Liver (tissue), 9 donors: Measurements from ENCODE around the gene RALGDS. TPM values are rescaled to one million over a fixed set of nuclear protein-coding genes. Genes with fewer than 3 reads are reported as not detected.

ENCODE experiments used
- DNase-seq: peaks from one replicate; pipeline ENCODE4 v3.0.0-alpha.2; 2017; ENCODE audit warnings: low spot score
- H3K27ac ChIP-seq, 2 donors: one replicate each; pipeline ENCODE4 v1.7.0; 2013; ENCODE audit warnings: inconsistent platforms in 2 of 2, low read length in 2 of 2, control low read depth in 1 of 2, low read depth in 1 of 2, mild to moderate bottlenecking in 1 of 2
- H3K27me3 ChIP-seq, 4 donors: one replicate each; pipeline versions ENCODE4 v1.6.1 to v1.7.0; 2013; ENCODE audit warnings: low read length in 3 of 4, inconsistent platforms in 1 of 4, mild to moderate bottlenecking in 1 of 4, moderate library complexity in 1 of 4; ENCODE audit not compliant: control insufficient read depth in 4 of 4, insufficient read depth in 4 of 4
- H3K36me3 ChIP-seq, 4 donors: one replicate each; pipeline versions ENCODE4 v1.6.1 to v1.7.0; 2013; ENCODE audit warnings: low read length in 3 of 4, mild to moderate bottlenecking in 3 of 4, low read depth in 1 of 4, moderate library complexity in 1 of 4; ENCODE audit not compliant: control insufficient read depth in 4 of 4, insufficient read depth in 3 of 4
- H3K4me1 ChIP-seq, 4 donors: one replicate each; pipeline versions ENCODE4 v1.6.1 to v1.7.0; 2013; ENCODE audit warnings: low read length in 3 of 4, mild to moderate bottlenecking in 3 of 4, moderate library complexity in 1 of 4; ENCODE audit not compliant: control insufficient read depth in 4 of 4, insufficient read depth in 4 of 4
- H3K4me3 ChIP-seq, 3 donors: one replicate each; pipeline versions ENCODE4 v1.6.1 to v1.7.0; 2013; ENCODE audit warnings: low read length in 3 of 3, control low read depth in 1 of 3, low read depth in 1 of 3, mild to moderate bottlenecking in 1 of 3
- H3K9ac ChIP-seq, 2 donors: one replicate each; pipeline ENCODE4 v1.7.0; 2013; ENCODE audit warnings: low read length in 2 of 2, mild to moderate bottlenecking in 2 of 2, moderate library complexity in 2 of 2, control low read depth in 1 of 2, low read depth in 1 of 2
- H3K9me3 ChIP-seq, 4 donors: one replicate each; pipeline versions ENCODE4 v1.6.1 to v1.7.0; 2013; ENCODE audit warnings: low read length in 3 of 4; ENCODE audit not compliant: control insufficient read depth in 4 of 4
- FOXA1 ChIP-seq: IDR thresholded peaks from 2 replicates; pipeline ENCODE4 v1.6.1; 2016; ENCODE audit warnings: antibody characterized with exemption
- FOXA2 ChIP-seq: IDR thresholded peaks from 2 replicates; pipeline ENCODE4 v1.6.1; 2016; ENCODE audit warnings: antibody characterized with exemption
- HNF4A ChIP-seq, 2 donors: conservative IDR thresholded peaks; 2 replicates each; pipeline ENCODE4 v1.6.1; 2016; ENCODE audit warnings: antibody characterized with exemption in 2 of 2, mild to moderate bottlenecking in 2 of 2
- HNF4G ChIP-seq: IDR thresholded peaks from 2 replicates; pipeline ENCODE4 v1.6.1; 2016; ENCODE audit warnings: antibody characterized with exemption
- MAX ChIP-seq: IDR thresholded peaks from 2 replicates; pipeline ENCODE4 v1.6.1; 2016; ENCODE audit warnings: antibody characterized with exemption
- NR2F2 ChIP-seq: IDR thresholded peaks from 2 replicates; pipeline ENCODE4 v1.6.1; 2016; ENCODE audit warnings: antibody characterized with exemption
- RAD21 ChIP-seq, 2 donors: IDR thresholded peaks; 2 replicates each; pipeline ENCODE4 v1.6.1; 2016; ENCODE audit warnings: antibody characterized with exemption in 2 of 2, mild to moderate bottlenecking in 2 of 2
- REST ChIP-seq: IDR thresholded peaks from 2 replicates; pipeline ENCODE4 v1.6.1; 2016; ENCODE audit warnings: antibody characterized with exemption, mild to moderate bottlenecking
- RXRA ChIP-seq, 2 donors: IDR thresholded peaks; 2 replicates each; pipeline ENCODE4 v1.6.1; 2017 to 2018; ENCODE audit warnings: antibody characterized with exemption in 2 of 2, mild to moderate bottlenecking in 1 of 2
- SP1 ChIP-seq: IDR thresholded peaks from 2 replicates; pipeline ENCODE4 v1.6.1; 2018; ENCODE audit warnings: antibody characterized with exemption, mild to moderate bottlenecking
- TAF1 ChIP-seq: conservative IDR thresholded peaks from 2 replicates; pipeline ENCODE4 v1.6.1; 2016; ENCODE audit warnings: antibody characterized with exemption, mild to moderate bottlenecking
- YY1 ChIP-seq: IDR thresholded peaks from 2 replicates; pipeline ENCODE4 v1.6.1; 2016; ENCODE audit warnings: antibody characterized with exemption, mild to moderate bottlenecking
- ZBTB33 ChIP-seq: IDR thresholded peaks from 2 replicates; pipeline ENCODE4 v1.6.1; 2016; ENCODE audit warnings: antibody characterized with exemption
- WGBS: extraction: QIAGEN DNeasy Blood & Tissue Kit; methylation state at CpG from one replicate; pipeline ENCODE4 v1.1.7; 2013; 5-methylcytosine and 5-hydroxymethylcytosine counted together
- polyA plus RNA-seq, 2 donors: library from polyadenylated mRNA; stranded (reverse) in 1 of 2; unstranded in 1 of 2; fragments of 200-250 nt in 1 of 2; fragments of >200 nt in 1 of 2; fragmentation: Nextera tagmentation in 1 of 2; extraction: Ambion mirVana in 1 of 2; gene quantifications; one replicate each; pipeline versions ENCODE4 v1.2.1 to v1.2.3, GENCODE V29; 2013 to 2015
- total RNA-seq, 2 donors: library from RNA; depleted of rRNA; stranded (reverse); fragments of >200 nt; gene quantifications; one replicate each; pipeline ENCODE4 v1.2.3, GENCODE V29; 2014
- donor health status: healthy.
- donor health status: healthy.
- donor health status: healthy.
- donor health status: healthy.
- donor health status: healthy.

Gene RALGDS
- total and polyA plus RNA-seq, 4 donors: 1.3 to 19.0 (median 7.3) TPM

- H3K27ac ChIP-seq: no peak overlapping the region
- H3K36me3 ChIP-seq: no peaks in the 10 kb centered on the region
- H3K9ac ChIP-seq: no peak overlapping the region
- TF ChIP-seq NR2F2 (no peak), RXRA (IDR thresholded peaks at IDR 0.05) (no peak), HNF4A (conservative IDR thresholded peaks at IDR 0.05) (no peak), YY1 (no peak), FOXA2 (no peak), RAD21 (IDR thresholded peaks at IDR 0.05) (no peak), HNF4G (no peak), MAX (no peak), FOXA1 (no peak), ZBTB33 (no peak), TAF1 (no peak), SP1 (no peak)
- H3K27me3 ChIP-seq: no peaks in the 10 kb centered on the region
- no peak overlapping the region for H3K4me3 ChIP-seq
- 79% methylated on average over 18 of the region's 18 CpGs for WGBS
- no peaks in the 10 kb centered on the region for H3K9me3 ChIP-seq
- DNase-seq: no peak
- peaks cover 5 to 35% (median 14%) of the 10 kb centered on the region in 4 donors for H3K4me1 ChIP-seq
Measured at GRCh38 chr9:133142684-133143622, 21.9 kb upstream of the RALGDS start.

GRCh38 chr9:133141833-133142595 lies 21.0 kb upstream of the RALGDS start:
- DNase-seq: no peak
- 66% methylated on average over 16 of the region's 16 CpGs for WGBS
- Histone ChIP-seq H3K27me3 (no peaks in the 10 kb centered on the region), H3K27ac (no peak overlapping the region), H3K4me1 (peaks cover 5 to 28% (median 10%) of the 10 kb centered on the region in 4 donors), H3K36me3 (no peaks in the 10 kb centered on the region), H3K9ac (no peak overlapping the region), H3K4me3 (no peak overlapping the region), H3K9me3 (no peaks in the 10 kb centered on the region)
- TF ChIP-seq MAX: no peak
- no peak for TF ChIP-seq FOXA1
- TF ChIP-seq REST: no peak
- no peak for TF ChIP-seq NR2F2
- no peak for TF ChIP-seq YY1
- no peak for TF ChIP-seq TAF1
- TF ChIP-seq HNF4G: no peak
